Non-pigmented ciliary epithelial cell (primary cell): Measurements from ENCODE around the gene USP8.
"Not testable (repeated sequence)": the region's sequence is repeated elsewhere in the genome, so short reads cannot be mapped to it uniquely, and the experiment has no call there.

Experiments used
- DNase-seq: peaks from one replicate; pipeline ENCODE4 v3.0.0-alpha.2; 2010; ENCODE audit warnings: low read depth

USP8 gene

GRCh38 chr15:50424066-50424890 is at the start of gene USP8:
USP8 (plus strand) TSS chr15:50424405; CDS start chr15:50439074, 14,669 bp downstream.
- peak; percentile 77 for DNase-seq

GRCh38 chr15:50377867-50378751 is 46.1 kb upstream of the USP8 start:
- DNase-seq: no peak

- DNase-seq: no peak
Measured at GRCh38 chr15:50378776-50379175, 45.4 kb upstream of the USP8 start.

DNA sequence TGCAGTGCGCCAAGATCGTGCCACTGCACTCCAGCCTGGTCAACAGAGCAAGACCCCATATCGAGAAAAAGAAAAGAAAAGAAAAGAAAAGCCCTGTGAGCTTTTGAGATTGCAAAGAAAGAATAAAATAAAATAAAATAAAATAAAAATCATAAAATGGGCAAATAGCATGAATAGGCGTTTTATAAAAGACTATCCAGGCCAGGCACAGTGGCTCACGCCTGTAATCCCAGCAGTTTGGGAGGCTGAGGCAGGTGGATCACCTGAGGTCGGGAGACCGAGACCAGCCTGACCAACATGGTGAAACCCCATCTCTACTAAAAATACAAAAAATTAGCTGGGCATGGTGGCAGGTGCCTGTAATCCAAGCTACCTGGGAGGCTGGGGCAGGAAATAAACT is 44.8 kb upstream of the USP8 start:
- not testable (repeated sequence) for DNase-seq

DNA sequence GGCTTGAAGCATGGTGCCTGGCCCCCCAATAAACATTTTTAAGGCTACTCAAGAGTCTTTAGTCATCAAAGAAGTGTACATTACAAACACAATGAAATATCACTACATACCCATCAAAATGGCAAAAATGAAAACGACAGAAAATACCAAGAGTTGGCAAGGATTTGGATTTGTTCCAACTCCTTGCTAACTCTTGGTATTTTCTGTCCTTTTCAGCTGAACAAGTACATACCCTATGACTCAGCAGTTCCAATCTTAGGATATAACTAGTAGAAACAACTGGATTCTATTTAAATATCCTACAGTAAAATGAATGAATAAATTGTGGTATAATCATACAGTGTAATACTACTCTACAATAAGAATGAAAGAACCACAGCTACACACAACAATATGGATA is 44.1 kb upstream of the USP8 start:
- no peak for DNase-seq

GRCh38 chr15:50381438-50381837 is 42.8 kb upstream of the USP8 start:
- DNase-seq: no peak

- DNase-seq: not testable (repeated sequence)
Measured at GRCh38 chr15:50382408-50382807, 41.8 kb upstream of the USP8 start.

- DNase-seq: no peak
Measured at GRCh38 chr15:50390554-50391264, 33.5 kb upstream of the USP8 start.

DNA sequence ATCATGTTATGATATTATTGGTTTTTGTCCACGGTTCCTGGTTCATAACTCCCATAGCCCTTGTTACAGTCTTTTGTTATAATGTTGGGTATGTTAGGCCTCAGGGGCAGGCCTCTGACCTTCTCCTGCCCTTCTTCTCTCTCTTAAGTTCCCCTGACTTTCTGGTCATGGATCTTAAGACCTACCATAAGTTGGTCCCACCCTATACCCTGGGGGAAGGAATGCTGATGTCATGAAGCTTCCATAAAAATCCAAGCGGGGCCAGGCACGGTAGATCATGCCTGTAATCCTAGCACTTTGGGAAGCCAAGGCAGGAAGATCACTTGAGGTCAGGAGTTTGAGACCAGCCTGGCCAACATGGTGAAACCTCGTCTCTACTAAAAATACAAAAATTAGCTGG is 32.6 kb upstream of the USP8 start:
- not testable (repeated sequence) for DNase-seq

DNA sequence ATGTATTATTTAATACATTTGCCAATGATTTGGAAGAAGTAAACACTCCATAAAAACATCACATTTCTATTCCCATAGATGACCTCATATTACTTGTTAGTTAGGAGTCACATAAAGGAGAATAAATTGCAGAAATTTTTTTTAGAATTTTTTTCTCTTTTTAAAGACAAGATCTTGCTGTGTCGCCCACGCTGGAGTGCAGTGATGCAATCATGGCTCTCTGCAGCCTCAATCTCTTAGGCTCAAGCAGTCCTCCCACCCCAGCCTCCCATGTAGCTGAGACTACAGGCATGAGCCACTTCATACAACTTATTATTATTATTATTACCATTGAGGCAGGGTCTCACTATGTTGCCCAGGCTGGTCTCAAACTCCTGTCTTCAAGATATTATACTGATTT is 12.3 kb upstream of the USP8 start:
- DNase-seq: no peak

GRCh38 chr15:50414624-50415023 is 9.6 kb upstream of the USP8 start:
- DNase-seq: no peak

DNA sequence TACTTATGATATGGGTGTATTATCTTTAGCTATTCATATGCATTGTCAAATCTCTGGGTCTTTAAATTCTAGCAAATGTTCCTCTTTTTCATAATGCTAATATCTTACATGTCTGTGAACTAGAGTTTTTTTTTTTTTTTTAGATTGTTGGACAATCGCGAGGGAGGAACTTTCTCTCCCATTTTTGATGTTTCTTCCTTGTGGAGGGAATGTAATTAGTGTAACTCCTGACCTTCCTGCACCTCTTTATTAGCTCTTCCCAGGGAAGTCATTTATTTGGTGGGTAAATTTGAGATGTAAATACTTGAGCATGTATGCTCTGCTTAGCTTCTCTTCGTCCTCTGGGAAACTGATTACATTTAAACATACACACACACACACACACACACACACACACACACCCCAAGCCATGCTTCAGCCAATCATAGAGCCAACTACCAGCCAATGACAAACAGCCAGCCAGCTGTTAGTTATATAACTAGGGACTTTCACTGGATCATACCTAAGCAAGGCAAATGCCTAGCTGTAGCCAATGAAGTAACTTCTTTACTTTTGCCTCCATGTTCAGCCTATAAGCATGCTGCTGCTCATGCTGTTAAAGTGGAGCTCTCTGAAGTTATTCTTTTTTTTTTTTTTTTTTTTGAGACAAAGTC is 8.3 kb upstream of the USP8 start:
- no peak for DNase-seq

DNA sequence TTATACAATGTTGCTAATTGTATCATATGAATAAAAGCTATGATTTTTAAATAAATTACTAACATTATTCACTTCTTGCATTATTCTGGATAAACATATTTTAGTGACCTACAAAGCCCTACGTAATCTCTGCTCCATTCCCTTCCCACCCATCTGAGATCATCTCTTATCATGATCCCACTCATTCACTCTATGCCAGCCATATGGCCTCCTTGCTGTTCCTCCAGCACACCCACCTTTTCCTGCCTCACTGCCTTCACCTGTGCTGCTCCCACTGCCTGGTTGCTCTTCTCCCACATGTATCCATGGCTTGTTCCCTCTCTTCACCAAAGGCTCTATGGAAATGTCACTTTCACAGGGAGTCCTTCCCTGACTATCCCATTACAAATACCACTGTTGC is 7.3 kb upstream of the USP8 start:
- DNase-seq: no peak

GRCh38 chr15:50418041-50418583 is 6.1 kb upstream of the USP8 start:
- no peak for DNase-seq

GRCh38 chr15:50425219-50425618 is 1.0 kb downstream of the USP8 start:
- no peak for DNase-seq

- not testable (repeated sequence) for DNase-seq
Measured at GRCh38 chr15:50425678-50426246, 1.6 kb downstream of the USP8 start.

GRCh38 chr15:50426428-50426827 is 2.2 kb downstream of the USP8 start:
- no peak for DNase-seq

DNA sequence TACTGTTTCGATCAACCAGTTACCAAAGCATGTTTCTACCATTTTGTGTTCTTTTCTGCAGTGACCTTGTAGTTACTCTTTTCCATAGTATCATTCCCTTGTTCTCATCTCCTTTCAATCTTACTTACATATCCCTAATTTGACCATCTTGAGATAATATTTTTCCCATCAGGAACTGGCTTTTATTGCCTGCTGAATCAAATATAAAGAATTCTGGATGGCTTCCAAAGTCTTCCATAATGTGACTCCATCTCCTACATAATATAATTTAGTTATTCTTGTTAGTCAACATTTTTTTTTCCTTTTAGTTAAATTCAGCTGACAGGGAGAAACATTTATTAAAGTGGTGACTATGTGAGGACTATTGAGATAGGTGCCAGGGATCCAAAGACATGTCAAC is 7.0 kb downstream of the USP8 start:
- no peak for DNase-seq

GRCh38 chr15:50432230-50432629 is 8.0 kb downstream of the USP8 start:
- no peak for DNase-seq

DNA sequence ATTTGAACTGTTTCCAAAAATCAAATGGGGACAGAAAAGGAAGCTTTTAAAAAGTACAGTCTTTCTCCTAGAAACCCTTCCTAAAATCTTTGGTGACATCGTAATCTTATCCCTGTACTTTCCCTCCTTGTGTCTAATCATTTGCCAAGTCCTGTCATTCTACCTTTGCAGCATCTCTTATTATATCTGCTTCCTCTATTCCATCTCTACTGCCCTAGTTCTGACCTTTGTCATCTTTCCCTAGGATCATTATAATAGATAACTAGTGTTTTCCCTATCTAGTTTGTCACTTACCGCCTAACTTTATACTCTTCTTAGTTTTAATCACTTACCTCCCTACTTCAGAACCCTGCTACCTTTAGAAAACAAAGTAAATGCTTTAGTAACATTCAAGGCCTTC is 11.6 kb downstream of the USP8 start:
- no peak for DNase-seq

- DNase-seq: no peak
Measured at GRCh38 chr15:50438251-50438650, 14.0 kb downstream of the USP8 start.
